Measurements from ENCODE around the gene UBE2S.

The UBE2S gene

GRCh38 chr19:55358943-55359908 is 48.4 kb downstream of the UBE2S start:
- DNase-seq = no peak

GRCh38 chr19:55358493-55358892 is 49.1 kb downstream of the UBE2S start:
- DNase-seq = no peak

- DNase-seq = no peak
These were observed 52.3 kb downstream of the UBE2S start for GRCh38 chr19:55355213-55355821.

GRCh38 chr19:55354698-55355212 is 52.8 kb downstream of the UBE2S start, which contains the start of gene COX6B2:
COX6B2 (minus strand) TSS chr19:55354719; CDS start chr19:55354521, 198 bp downstream.
- DNase-seq = no peak

GRCh38 chr19:55353803-55354697 is 53.5 kb downstream of the UBE2S start:
- peak; percentile 79 for DNase-seq

GRCh38 chr19:55353356-55353802 is 54.2 kb downstream of the UBE2S start:
- DNase-seq = no peak

- no peak for DNase-seq
These were observed 54.9 kb downstream of the UBE2S start for GRCh38 chr19:55352549-55353145.

GRCh38 chr19:55352040-55352439 is 55.5 kb downstream of the UBE2S start:
- no peak for DNase-seq

GRCh38 chr19:55350620-55351315 is 56.8 kb downstream of the UBE2S start:
- no peak for DNase-seq
